ENCODE results near the gene FBLN7.
"Not testable (repeated sequence)": the region's sequence is repeated elsewhere in the genome, so short reads cannot be mapped to it uniquely, and the experiment has no call there.

The FBLN7 gene

DNA sequence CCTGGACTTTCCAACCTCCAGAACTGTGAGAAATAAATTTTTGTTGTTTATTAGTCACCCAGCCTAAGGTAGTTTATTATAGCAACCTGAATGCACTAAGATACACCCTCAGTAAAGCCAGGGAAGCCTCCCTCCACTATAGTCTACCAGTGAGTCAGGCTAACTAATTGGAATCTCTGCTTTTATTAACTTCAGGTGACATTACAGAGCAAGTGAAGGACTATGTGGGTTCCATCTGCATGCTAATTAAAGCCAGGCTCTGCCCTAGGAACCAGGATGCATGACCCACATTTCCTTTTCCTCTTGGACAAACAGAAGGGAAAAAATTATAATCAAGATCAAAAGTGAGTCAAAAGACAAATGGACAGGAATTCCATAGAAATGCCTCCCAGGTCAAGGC lies 60.6 kb downstream of the FBLN7 start:
- no peaks in the 10 kb centered on the region for H3K9me3 ChIP-seq
- H3K36me3 ChIP-seq: no peaks in the 10 kb centered on the region
- no peaks in the 10 kb centered on the region for H3K27me3 ChIP-seq
- H3K4me1 ChIP-seq: no peaks in the 10 kb centered on the region
- no peak for DNase-seq
- TF ChIP-seq, protein P1, sequence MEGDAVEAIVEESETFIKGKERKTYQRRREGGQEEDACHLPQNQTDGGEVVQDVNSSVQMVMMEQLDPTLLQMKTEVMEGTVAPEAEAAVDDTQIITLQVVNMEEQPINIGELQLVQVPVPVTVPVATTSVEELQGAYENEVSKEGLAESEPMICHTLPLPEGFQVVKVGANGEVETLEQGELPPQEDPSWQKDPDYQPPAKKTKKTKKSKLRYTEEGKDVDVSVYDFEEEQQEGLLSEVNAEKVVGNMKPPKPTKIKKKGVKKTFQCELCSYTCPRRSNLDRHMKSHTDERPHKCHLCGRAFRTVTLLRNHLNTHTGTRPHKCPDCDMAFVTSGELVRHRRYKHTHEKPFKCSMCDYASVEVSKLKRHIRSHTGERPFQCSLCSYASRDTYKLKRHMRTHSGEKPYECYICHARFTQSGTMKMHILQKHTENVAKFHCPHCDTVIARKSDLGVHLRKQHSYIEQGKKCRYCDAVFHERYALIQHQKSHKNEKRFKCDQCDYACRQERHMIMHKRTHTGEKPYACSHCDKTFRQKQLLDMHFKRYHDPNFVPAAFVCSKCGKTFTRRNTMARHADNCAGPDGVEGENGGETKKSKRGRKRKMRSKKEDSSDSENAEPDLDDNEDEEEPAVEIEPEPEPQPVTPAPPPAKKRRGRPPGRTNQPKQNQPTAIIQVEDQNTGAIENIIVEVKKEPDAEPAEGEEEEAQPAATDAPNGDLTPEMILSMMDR (IDR thresholded peaks at IDR 0.05; ENCODE audit: low read depth, low read length): no peak
- H3K4me3 ChIP-seq (ENCODE audit: low read depth, low read length): no peak overlapping the region

DNA sequence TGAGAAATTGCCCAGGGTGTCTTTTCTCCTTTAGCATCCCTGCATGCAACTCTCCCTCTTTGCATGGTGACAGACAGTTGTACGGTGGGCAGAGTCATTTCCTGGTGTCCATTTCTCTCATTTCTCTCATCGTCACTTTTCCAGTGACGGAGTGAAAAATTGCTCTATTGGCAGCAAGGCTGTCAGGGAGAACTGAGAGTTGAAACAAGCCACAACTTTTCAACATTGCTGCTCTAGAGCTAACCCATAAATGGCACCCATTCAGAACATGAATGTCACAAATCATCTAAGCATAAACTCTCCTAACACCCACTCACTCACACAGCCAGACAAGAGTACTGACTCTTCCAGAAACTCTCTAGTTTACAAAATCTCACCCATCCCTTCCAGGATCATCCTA lies 61.0 kb downstream of the FBLN7 start:
- no peaks in the 10 kb centered on the region for H3K9me3 ChIP-seq
- no peak for DNase-seq
- H3K27me3 ChIP-seq: no peaks in the 10 kb centered on the region
- no peaks in the 10 kb centered on the region for H3K36me3 ChIP-seq
- TF ChIP-seq, protein P1 (IDR thresholded peaks at IDR 0.05; ENCODE audit: low read depth, low read length): no peak
- H3K4me1 ChIP-seq: no peaks in the 10 kb centered on the region
- no peak overlapping the region for H3K4me3 ChIP-seq (ENCODE audit: low read depth, low read length)

DNA sequence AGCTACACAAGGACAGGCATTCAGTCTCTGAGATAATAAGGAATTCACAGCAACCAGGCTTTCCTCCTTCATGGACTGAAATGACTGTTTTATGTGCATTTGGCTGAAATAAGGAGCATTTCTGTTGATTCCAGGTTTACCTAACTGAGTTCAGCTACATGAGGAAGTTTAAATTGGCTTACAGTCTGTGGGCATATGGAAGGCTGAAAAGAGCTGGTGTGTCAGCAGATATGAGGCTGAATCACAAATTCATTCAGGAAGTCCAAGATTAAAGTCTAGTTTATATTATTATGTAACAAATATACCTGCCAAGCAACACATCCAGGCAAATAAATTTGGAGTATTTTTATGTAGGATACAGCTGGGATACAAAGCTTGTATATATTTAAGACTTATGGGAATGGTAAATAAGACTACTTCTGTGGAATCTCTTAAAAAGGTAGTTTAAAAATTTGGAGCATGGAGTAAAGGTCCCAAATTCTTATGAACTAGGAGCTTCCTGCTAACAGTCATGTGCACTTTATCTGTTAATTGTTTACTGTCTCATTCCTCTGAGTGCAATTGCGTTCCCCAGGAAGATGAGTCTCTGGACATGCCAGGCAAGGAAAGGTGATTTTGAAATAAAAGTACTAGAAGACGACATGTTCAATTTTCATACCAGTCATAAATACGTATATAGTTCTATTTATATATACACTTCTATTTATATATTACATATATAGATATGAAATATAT lies 63.7 kb downstream of the FBLN7 start:
- H3K9me3 ChIP-seq: no peaks in the 10 kb centered on the region
- TF ChIP-seq, protein P1 (IDR thresholded peaks at IDR 0.05; ENCODE audit: low read depth, low read length): no peak
- H3K4me3 ChIP-seq (ENCODE audit: low read depth, low read length): no peak overlapping the region
- no peaks in the 10 kb centered on the region for H3K36me3 ChIP-seq
- H3K4me1 ChIP-seq: no peaks in the 10 kb centered on the region
- no peaks in the 10 kb centered on the region for H3K27me3 ChIP-seq
- no peak for DNase-seq

DNA sequence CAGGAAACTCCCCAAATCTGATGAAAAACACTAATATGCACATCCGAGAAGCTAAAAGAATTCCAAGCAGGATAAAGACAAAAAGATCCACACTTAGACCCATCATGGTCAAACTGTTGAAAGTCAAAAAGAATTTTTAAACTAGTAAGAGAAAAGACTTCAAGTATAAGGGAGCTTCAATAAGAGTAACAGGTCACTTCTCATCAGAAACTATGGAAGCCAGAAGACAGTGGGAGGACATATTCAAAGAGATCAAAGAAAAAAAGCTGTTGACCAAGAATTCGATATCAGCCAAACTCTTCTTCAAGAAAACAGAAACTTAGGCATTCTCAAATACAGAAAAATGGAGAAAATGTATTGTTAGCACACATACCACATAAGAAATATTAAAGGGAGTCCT lies 66.2 kb downstream of the FBLN7 start:
- Histone ChIP-seq H3K4me3 (ENCODE audit: low read depth, low read length) (no peak overlapping the region), H3K36me3 (no peaks in the 10 kb centered on the region), H3K4me1 (no peaks in the 10 kb centered on the region), H3K27me3 (no peaks in the 10 kb centered on the region), H3K9me3 (no peaks in the 10 kb centered on the region)
- TF ChIP-seq, protein P1 (IDR thresholded peaks at IDR 0.05; ENCODE audit: low read depth, low read length): no peak
- no peak for DNase-seq

DNA sequence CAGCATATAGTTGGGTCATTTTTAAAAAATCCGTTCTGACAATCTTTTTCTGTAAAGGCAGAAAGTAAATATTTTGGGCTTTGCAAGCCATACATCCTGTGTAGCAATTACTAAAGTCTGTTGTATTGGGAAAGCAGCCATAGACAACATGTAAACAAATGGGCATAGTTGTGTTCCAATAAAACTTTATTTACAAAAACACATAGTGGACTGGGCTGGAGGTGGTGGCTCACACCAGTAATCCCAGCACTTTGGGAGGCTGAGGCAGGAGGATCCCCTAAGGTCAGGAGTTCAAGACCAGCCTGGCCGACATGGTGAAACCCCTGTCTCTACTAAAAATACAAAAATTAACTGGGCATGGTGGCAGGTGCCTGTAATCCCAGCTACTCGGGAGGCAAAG lies 69.7 kb downstream of the FBLN7 start:
- not testable (repeated sequence) for H3K4me3 ChIP-seq (ENCODE audit: low read depth, low read length); DNase-seq; H3K4me1 ChIP-seq; H3K36me3 ChIP-seq; H3K9me3 ChIP-seq; H3K27me3 ChIP-seq

DNA sequence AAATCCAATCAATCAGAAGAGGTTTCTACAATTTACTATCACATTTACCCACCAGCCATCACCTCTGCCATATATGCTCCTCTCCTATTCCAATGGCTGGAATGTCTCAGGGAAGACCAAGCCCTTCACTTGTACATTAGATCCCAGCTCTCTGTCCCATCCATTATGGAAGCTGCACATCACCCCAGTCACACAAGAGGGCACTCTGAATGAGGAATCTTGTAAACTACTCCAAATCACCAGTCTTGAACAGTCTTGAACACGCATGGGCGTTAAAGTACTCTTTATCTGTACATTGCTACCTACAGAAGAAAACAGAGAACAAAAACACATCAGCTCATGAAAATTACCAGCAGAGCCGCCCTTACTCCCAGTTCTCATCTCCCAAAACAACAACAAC lies 78.0 kb downstream of the FBLN7 start:
- peak; percentile 5 for DNase-seq
- Histone ChIP-seq H3K27me3 (no peaks in the 10 kb centered on the region), H3K4me3 (ENCODE audit: low read depth, low read length) (no peak overlapping the region), H3K9me3 (no peaks in the 10 kb centered on the region), H3K36me3 (no peaks in the 10 kb centered on the region; the same call in 1 of the 2 replicates), H3K4me1 (no peaks in the 10 kb centered on the region)
- TF ChIP-seq, protein P1 (IDR thresholded peaks at IDR 0.05; ENCODE audit: low read depth, low read length): peak; percentile 42
